ENCODE results near the gene CCDC175.

DNA sequence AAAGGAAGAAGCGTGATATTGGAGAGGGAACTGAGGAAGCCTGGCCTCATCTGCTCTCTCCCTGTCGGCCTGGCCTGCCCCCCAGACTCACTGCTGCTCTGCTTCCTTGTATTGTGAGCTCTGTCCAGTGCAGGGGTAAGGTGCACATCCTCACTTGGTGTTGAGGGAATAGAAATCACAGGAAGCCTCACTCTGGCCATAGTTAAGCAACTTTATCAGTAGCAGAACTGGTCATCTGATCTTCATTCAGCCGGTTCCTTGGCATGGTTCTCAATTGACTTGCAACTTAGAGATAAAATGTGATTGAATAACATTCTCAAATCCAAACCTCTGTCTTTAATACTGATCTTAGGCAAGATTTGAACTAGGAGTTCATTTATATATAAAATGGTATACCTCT is 11.5 kb upstream of the CCDC175 start:
- TF ChIP-seq, protein P1, sequence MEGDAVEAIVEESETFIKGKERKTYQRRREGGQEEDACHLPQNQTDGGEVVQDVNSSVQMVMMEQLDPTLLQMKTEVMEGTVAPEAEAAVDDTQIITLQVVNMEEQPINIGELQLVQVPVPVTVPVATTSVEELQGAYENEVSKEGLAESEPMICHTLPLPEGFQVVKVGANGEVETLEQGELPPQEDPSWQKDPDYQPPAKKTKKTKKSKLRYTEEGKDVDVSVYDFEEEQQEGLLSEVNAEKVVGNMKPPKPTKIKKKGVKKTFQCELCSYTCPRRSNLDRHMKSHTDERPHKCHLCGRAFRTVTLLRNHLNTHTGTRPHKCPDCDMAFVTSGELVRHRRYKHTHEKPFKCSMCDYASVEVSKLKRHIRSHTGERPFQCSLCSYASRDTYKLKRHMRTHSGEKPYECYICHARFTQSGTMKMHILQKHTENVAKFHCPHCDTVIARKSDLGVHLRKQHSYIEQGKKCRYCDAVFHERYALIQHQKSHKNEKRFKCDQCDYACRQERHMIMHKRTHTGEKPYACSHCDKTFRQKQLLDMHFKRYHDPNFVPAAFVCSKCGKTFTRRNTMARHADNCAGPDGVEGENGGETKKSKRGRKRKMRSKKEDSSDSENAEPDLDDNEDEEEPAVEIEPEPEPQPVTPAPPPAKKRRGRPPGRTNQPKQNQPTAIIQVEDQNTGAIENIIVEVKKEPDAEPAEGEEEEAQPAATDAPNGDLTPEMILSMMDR (conservative IDR thresholded peaks at IDR 0.05; ENCODE audit: low read depth, low read length): no peak
- no peak for TF ChIP-seq EZH2 (IDR thresholded peaks at IDR 0.05; ENCODE audit: borderline replicate concordance, low read depth, low read length, poor library complexity, severe bottlenecking)

Data from A673 (cell line).